LNCaP clone FGC (cell line): Measurements from ENCODE around the gene ANOS1.

Source experiments
- DNase-seq: peaks from one replicate; pipeline ENCODE4 v3.0.0-alpha.2; 2011; ENCODE audit warnings: low read depth
- H3K4me3 ChIP-seq: 2 replicates; pipeline ENCODE4 v1.5.1; 2011; ENCODE audit warnings: mild to moderate bottlenecking, low read depth, low read length, control low read depth
- TF ChIP-seq, protein P1 (sequence below): IDR thresholded peaks from 2 replicates; pipeline ENCODE4 v1.5.1; 2012; ENCODE audit warnings: mild to moderate bottlenecking; ENCODE audit not compliant: control insufficient read depth, insufficient read depth; ENCODE audit errors: extremely low read depth

Gene ANOS1

DNA sequence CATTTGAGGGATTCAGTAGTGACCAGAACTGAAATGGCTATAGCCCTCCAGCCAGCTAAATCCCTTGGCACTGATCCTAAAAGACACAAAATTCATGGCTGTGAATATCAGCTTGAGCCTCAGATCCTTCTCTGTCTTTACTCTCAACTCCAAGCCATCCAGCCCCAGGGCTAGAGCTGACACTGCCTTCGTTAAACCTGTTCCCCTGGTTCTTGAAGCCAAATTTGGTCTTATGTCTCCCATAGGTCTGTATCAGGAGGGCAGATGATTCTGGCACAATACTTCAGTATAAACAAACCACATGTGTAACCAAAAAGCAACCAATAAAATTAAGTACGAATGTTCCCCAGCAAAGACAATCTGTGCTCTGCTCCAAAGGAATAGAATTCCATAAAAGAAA, 78.0 kb downstream of the ANOS1 start:
- TF ChIP-seq, protein P1, sequence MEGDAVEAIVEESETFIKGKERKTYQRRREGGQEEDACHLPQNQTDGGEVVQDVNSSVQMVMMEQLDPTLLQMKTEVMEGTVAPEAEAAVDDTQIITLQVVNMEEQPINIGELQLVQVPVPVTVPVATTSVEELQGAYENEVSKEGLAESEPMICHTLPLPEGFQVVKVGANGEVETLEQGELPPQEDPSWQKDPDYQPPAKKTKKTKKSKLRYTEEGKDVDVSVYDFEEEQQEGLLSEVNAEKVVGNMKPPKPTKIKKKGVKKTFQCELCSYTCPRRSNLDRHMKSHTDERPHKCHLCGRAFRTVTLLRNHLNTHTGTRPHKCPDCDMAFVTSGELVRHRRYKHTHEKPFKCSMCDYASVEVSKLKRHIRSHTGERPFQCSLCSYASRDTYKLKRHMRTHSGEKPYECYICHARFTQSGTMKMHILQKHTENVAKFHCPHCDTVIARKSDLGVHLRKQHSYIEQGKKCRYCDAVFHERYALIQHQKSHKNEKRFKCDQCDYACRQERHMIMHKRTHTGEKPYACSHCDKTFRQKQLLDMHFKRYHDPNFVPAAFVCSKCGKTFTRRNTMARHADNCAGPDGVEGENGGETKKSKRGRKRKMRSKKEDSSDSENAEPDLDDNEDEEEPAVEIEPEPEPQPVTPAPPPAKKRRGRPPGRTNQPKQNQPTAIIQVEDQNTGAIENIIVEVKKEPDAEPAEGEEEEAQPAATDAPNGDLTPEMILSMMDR, result no peak
- peak; percentile 89 for DNase-seq
- no peak overlapping the region for H3K4me3 ChIP-seq

DNA sequence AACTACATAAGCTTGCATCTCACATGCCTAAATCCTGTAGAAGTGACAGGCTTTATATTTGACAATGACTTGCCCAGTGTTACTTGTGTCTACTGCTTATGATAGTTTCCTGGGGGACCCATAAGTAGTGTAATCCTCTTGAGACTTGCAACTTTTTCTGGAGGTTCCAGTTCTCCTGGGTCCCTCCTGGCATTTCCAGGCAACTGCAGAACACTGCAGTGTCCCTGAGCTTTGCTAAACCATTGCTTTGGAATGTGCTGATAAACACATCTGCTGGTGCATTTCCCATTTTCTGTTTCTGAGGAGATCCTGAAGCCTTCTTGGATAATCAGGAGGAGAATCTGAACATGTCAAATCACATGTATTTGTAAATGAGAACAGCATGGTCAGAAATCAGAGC, 82.0 kb downstream of the ANOS1 start:
- H3K4me3 ChIP-seq, result no peak overlapping the region
- no peak for DNase-seq
- TF ChIP-seq, protein P1, result no peak

DNA sequence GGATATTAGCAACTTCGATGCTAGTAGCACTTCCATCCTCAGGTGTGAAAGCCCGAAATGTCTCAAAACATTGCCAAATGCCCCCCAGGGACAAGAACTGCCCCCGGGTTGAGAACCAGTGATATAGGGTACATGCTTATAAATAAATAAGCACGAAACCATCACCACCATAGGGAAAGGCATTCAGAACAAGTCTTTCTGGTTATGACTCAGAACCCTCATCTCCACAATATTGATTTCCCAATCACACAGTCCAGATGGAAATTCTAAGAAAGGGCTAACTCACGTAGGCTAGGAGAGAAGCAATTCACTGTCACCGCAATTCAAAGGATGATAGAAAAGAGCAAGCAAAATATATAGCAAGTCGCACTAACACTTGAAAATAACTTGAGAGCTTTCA, 84.8 kb downstream of the ANOS1 start:
- TF ChIP-seq, protein P1, result no peak
- DNase-seq, result no peak

DNA sequence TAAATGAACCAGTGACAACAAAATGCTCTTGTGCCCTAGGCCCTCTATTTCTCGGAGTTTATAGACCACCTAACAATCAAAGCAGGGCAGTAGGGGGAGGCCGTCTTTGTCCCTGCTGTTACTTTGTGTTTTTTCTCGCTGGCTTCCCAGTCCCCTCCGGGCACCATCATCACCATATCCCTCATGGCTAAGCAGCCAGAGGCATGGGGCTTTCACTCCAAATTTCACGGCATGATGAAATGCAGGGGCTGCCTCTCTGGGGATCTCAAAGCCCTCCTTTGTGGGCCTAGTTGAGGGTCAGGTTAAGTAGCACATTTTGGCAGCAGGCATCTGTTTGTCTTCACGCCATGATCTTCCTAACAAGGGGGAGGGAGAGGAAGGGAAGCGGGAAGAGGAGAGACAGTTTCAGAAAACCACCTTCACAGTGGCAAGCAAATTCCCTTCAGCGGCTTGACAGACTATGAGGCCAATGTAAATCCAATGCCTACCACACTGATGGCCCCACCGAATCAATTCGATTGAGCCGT, 91.9 kb downstream of the ANOS1 start:
- TF ChIP-seq, protein P1, result no peak
- no peak for DNase-seq
- H3K4me3 ChIP-seq, result no peak overlapping the region

More for the DNA sequence above, 84.8 kb downstream of the ANOS1 start:
- H3K4me3 ChIP-seq, result no peak overlapping the region

DNA sequence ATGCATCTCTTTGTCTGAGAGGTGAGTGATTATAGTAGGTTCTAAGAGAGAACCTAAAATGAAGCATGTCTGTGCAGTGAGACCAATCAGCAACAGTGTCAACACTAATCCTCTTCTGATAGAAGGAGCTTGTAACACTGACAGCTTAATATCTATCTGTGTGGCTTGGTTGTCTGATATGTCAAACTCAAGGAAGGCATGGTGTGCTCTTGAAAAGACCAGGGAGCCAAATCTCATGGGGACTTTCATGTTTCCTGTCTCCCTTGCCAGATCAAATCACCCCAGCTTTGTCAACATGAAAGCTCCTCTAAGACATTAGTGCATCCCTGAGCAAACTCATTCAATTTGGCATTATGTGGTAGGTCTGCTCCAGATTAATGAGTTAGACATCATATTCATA, 95.4 kb downstream of the ANOS1 start:
- DNase-seq, result no peak
- H3K4me3 ChIP-seq, result no peak overlapping the region
- TF ChIP-seq, protein P1, result no peak

DNA sequence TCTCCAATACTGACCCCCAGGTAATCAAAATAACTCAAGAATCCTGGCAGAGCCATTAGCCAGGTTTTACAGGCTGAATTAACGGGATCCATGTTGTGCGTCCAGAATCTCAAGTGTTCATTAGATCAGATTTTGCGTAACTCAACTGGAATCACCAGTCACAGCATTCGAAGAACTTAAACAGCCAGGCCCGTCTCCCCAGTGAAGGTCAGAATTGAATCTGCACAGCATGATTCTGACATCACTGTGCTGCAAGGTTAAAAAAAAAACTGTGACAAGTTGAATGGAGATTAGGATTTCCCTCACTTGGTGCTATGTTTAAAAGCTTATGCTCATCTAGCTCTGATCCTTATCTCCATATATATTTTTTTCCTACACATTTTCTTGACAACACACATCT, 96.1 kb downstream of the ANOS1 start:
- no peak for DNase-seq
- H3K4me3 ChIP-seq, result no peak overlapping the region
- TF ChIP-seq, protein P1, result no peak

DNA sequence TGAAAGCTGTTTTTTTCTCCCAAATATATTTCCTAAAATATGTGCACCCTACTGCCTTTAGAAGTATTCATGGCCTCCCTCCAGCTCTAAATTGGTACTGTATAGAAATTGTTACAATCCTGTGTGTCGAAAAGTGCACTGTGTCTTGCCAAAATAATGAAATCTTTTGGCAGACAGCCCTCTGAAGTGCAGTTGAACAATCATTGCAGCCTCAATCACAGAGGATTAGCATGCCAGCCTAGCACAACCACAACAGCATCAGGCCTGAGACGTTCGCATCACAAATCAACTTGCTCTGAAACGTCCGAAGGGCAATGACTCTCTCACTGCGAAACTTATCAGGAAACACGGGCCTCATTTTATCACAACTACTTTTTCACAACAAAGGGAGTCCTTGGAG, 99.0 kb downstream of the ANOS1 start:
- H3K4me3 ChIP-seq, result no peak overlapping the region
- TF ChIP-seq, protein P1, result no peak
- DNase-seq, result peak; percentile 14
